Measurements from ENCODE around the gene PTPRK.

GRCh38 chr6:128310451-128310850, 209.9 kb downstream of the PTPRK start:
- TF ChIP-seq KDM1A (IDR thresholded peaks at IDR 0.05; ENCODE audit: borderline replicate concordance, low read length): no peak
- TF ChIP-seq EZH2 (IDR thresholded peaks at IDR 0.05; ENCODE audit: low read depth, low read length, severe bottlenecking): no peak
- no peak for TF ChIP-seq SRF (IDR thresholded peaks at IDR 0.05; ENCODE audit: low read depth, low read length)
- TF ChIP-seq EP300 (IDR thresholded peaks at IDR 0.05; ENCODE audit: borderline replicate concordance in 1 of 2, low read depth in 2 of 2, low read length in 2 of 2): no peak
- no peak for TF ChIP-seq CTCF (IDR thresholded peaks at IDR 0.05; ENCODE audit: control extremely low read depth in 1 of 3, insufficient read depth in 1 of 3, low read depth in 1 of 3, low read length in 3 of 3)
- no peak for TF ChIP-seq RXRA (IDR thresholded peaks at IDR 0.05; ENCODE audit: insufficient read depth, low read depth, low read length)
- no peak for TF ChIP-seq GTF2F1 (IDR thresholded peaks at IDR 0.05; ENCODE audit: borderline replicate concordance, low read depth, low read length)
- TF ChIP-seq ATF3 (IDR thresholded peaks at IDR 0.05; ENCODE audit: insufficient read depth, low read depth, low read length): no peak
- TF ChIP-seq POU5F1 (IDR thresholded peaks at IDR 0.05; ENCODE audit: low read depth, low read length): no peak
- no peak for TF ChIP-seq BCL11A (IDR thresholded peaks at IDR 0.05; ENCODE audit: low read depth in 2 of 2, low read length in 2 of 2)
- TF ChIP-seq JUND (IDR thresholded peaks at IDR 0.05; ENCODE audit: low read length): no peak
- no peak for TF ChIP-seq TAF1 (IDR thresholded peaks at IDR 0.05; ENCODE audit: low read depth, low read length)
- no peak for TF ChIP-seq POLR2A (IDR thresholded peaks at IDR 0.05; ENCODE audit: control extremely low read depth in 1 of 2, low read depth in 2 of 2, low read length in 2 of 2)
